WTC11 (cell line): ENCODE measurements around the gene PSMA7. TPM values are rescaled to one million over a fixed set of nuclear protein-coding genes. Genes with fewer than 3 reads are reported as not detected.

ENCODE experiments used
- ATAC-seq: fragments of 200-7000 bp; cut with Tn5 transposase; 2 replicates; pipeline ENCODE4 v1.10.0; 2021; ENCODE audit warnings: mild to moderate bottlenecking, moderate library complexity
- CTCF ChIA-PET: fragments of 300-600 bp; sonication (Branson Sonifier 250); formaldehyde crosslinking; loops from one replicate; lab custom pipeline; 2021; ENCODE audit warnings: antibody characterized with exemption; lab: Charles Lee
- POLR2A ChIA-PET: fragments of 350-600 bp; sonication (Branson Sonifier 250); formaldehyde crosslinking; loops from one replicate; lab custom pipeline; 2021; ENCODE audit warnings: antibody characterized with exemption; lab: Charles Lee
- DNase-seq: peaks from one replicate; pipeline ENCODE4 v3.0.0; 2021; ENCODE audit warnings: low spot score
- H3K27ac Mint-ChIP-seq: 2 replicates; pipeline ENCODE4 v1.8.0; 2021; ENCODE audit warnings: mixed read lengths
- H3K27me3 Mint-ChIP-seq: 2 replicates; pipeline ENCODE4 v1.8.0; 2021; ENCODE audit warnings: low read depth, mild to moderate bottlenecking, moderate library complexity, mixed read lengths
- H3K36me3 Mint-ChIP-seq: 2 replicates; pipeline ENCODE4 v1.8.0; 2021; ENCODE audit warnings: mixed read lengths
- H3K4me1 Mint-ChIP-seq: 2 replicates; pipeline ENCODE4 v1.8.0; 2022; ENCODE audit warnings: mixed read lengths
- H3K4me3 Mint-ChIP-seq: 2 replicates; pipeline ENCODE4 v1.8.0; 2021; ENCODE audit warnings: mild to moderate bottlenecking, moderate library complexity, mixed read lengths
- H3K9me3 Mint-ChIP-seq: 2 replicates; pipeline ENCODE4 v1.8.0; 2021; ENCODE audit warnings: mixed read lengths
- CBFB ChIP-seq: sonication (generic); formaldehyde crosslinking; IDR thresholded peaks from 2 replicates; pipeline ENCODE4 v1.8.1; 2022; ENCODE audit warnings: mild to moderate bottlenecking, low read depth, missing genetic modification reagents
- CREB1 ChIP-seq: sonication (generic); formaldehyde crosslinking; IDR thresholded peaks from 2 replicates; pipeline ENCODE4 v1.8.0; 2023; ENCODE audit warnings: mild to moderate bottlenecking, missing genetic modification reagents
- ELF4 ChIP-seq: sonication (generic); formaldehyde crosslinking; IDR thresholded peaks from 2 replicates; pipeline ENCODE4 v1.8.1; 2022; ENCODE audit warnings: low read depth, mild to moderate bottlenecking, moderate library complexity, missing genetic modification reagents
- EMX1 ChIP-seq: fragments of 250-450 bp; sonication (Bioruptor Pico); IDR thresholded peaks from 2 replicates; pipeline ENCODE4 v1.8.0; 2021; ENCODE audit warnings: mild to moderate bottlenecking
- ETV6 ChIP-seq: sonication (generic); formaldehyde crosslinking; IDR thresholded peaks from 2 replicates; pipeline ENCODE4 v1.8.1; 2022; ENCODE audit warnings: mild to moderate bottlenecking, missing genetic modification reagents
- FOXK1 ChIP-seq: sonication (generic); formaldehyde crosslinking; IDR thresholded peaks from 2 replicates; pipeline ENCODE4 v1.8.0; 2022; ENCODE audit warnings: mild to moderate bottlenecking, moderate library complexity, missing genetic modification reagents
- GTF2I ChIP-seq: fragments of 250-450 bp; sonication (Bioruptor Pico); conservative IDR thresholded peaks from 2 replicates; pipeline ENCODE4 v1.4.0; 2021; ENCODE audit warnings: mild to moderate bottlenecking
- HMGA2 ChIP-seq: fragments of 250-450 bp; sonication (Bioruptor Pico); IDR thresholded peaks from 2 replicates; pipeline ENCODE4 v1.4.0; 2021; ENCODE audit warnings: mild to moderate bottlenecking, moderate library complexity
- JUN ChIP-seq: sonication (generic); formaldehyde crosslinking; IDR thresholded peaks from 2 replicates; pipeline ENCODE4 v1.8.0; 2023; ENCODE audit warnings: mild to moderate bottlenecking, missing genetic modification reagents
- NR2C2 ChIP-seq: sonication (generic); formaldehyde crosslinking; IDR thresholded peaks from 2 replicates; pipeline ENCODE4 v1.8.0; 2022; ENCODE audit warnings: mild to moderate bottlenecking, missing genetic modification reagents
- PRRX2 ChIP-seq: fragments of 250-450 bp; sonication (Bioruptor Pico); IDR thresholded peaks from 2 replicates; pipeline ENCODE4 v1.8.0; 2021; ENCODE audit warnings: mild to moderate bottlenecking
- RELA ChIP-seq: sonication (generic); formaldehyde crosslinking; IDR thresholded peaks from 2 replicates; pipeline ENCODE4 v1.8.1; 2022; ENCODE audit warnings: missing genetic modification reagents, mild to moderate bottlenecking, borderline replicate concordance
- SMAD4 ChIP-seq: sonication (generic); formaldehyde crosslinking; IDR thresholded peaks from 2 replicates; pipeline ENCODE4 v1.8.0; 2022; ENCODE audit warnings: mild to moderate bottlenecking, missing genetic modification reagents
- SOX15 ChIP-seq: fragments of 250-450 bp; sonication (Bioruptor Pico); IDR thresholded peaks from 2 replicates; pipeline ENCODE4 v1.9.0; 2021; ENCODE audit warnings: mild to moderate bottlenecking
- ZNF317 ChIP-seq: sonication (generic); formaldehyde crosslinking; IDR thresholded peaks from 2 replicates; pipeline ENCODE4 v1.8.1; 2023; ENCODE audit warnings: low read depth, mild to moderate bottlenecking, moderate library complexity, missing genetic modification reagents, borderline replicate concordance
- ZNF396 ChIP-seq: fragments of 250-450 bp; sonication (Bioruptor Pico); IDR thresholded peaks from 2 replicates; pipeline ENCODE4 v1.8.0; 2021; ENCODE audit warnings: mild to moderate bottlenecking, moderate library complexity, borderline replicate concordance
- ZNF416 ChIP-seq: fragments of 250-450 bp; sonication (Bioruptor Pico); IDR thresholded peaks from 2 replicates; pipeline ENCODE4 v1.9.0; 2021; ENCODE audit warnings: mild to moderate bottlenecking, inconsistent platforms
- total RNA-seq: library from RNA; stranded (reverse); gene quantifications from 3 replicates; pipeline ENCODE4 v1.2.3, GENCODE V29; 2021
- TF ChIP-seq, protein P1 (sequence below): fragments of 250-450 bp; sonication (Bioruptor Pico); IDR thresholded peaks from 2 replicates; pipeline ENCODE4 v1.9.0; 2021; ENCODE audit warnings: moderate library complexity, mild to moderate bottlenecking, inconsistent platforms, borderline replicate concordance
- TF ChIP-seq, protein P2 (sequence below): sonication (generic); formaldehyde crosslinking; IDR thresholded peaks from 2 replicates; pipeline ENCODE4 v1.8.1; 2023; ENCODE audit warnings: mild to moderate bottlenecking, missing genetic modification reagents
- TF ChIP-seq, protein P3 (sequence below): sonication (generic); formaldehyde crosslinking; IDR thresholded peaks from 2 replicates; pipeline ENCODE4 v1.8.0; 2023; ENCODE audit warnings: missing genetic modification reagents, mild to moderate bottlenecking, borderline replicate concordance
- TF ChIP-seq, protein P4 (sequence below): sonication (generic); formaldehyde crosslinking; IDR thresholded peaks from 2 replicates; pipeline ENCODE4 v1.8.1; 2022; ENCODE audit warnings: mild to moderate bottlenecking, missing genetic modification reagents, moderate library complexity, borderline replicate concordance
- TF ChIP-seq, protein P5 (sequence below): sonication (generic); formaldehyde crosslinking; IDR thresholded peaks from 2 replicates; pipeline ENCODE4 v1.8.1; 2023; ENCODE audit warnings: mild to moderate bottlenecking, missing genetic modification reagents
- TF ChIP-seq, protein P6 (sequence below): sonication (generic); formaldehyde crosslinking; IDR thresholded peaks from 2 replicates; pipeline ENCODE4 v1.8.0; 2022; ENCODE audit warnings: mild to moderate bottlenecking, missing genetic modification reagents

The PSMA7 gene
- total RNA-seq, 1 experiment from 2014 or later, result 364 TPM

DNA sequence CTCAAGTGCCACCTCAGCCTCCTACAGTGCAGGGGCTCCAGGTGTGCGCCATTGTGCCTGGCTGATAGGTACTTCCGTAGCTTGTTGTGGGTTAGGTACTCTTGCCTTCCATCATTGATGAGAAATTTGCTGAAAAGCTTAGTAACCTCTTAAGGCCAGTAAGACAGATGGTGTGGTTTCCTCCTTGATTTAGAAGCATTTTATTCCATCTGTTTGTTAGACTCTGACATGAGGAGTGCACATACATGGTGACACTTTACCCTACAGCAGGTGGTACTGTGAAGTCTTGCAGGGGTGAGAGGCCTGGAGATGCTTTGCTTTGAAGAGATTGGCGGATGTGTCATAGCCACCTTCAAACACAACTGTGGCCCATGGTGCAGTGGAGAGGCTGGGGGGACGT lies 24.9 kb upstream of the PSMA7 start:
- TF ChIP-seq SOX15, result no peak
- TF ChIP-seq, protein P1, sequence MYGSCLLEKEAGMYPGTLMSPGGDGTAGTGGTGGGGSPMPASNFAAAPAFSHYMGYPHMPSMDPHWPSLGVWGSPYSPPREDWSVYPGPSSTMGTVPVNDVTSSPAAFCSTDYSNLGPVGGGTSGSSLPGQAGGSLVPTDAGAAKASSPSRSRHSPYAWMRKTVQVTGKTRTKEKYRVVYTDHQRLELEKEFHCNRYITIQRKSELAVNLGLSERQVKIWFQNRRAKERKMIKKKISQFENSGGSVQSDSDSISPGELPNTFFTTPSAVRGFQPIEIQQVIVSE (CRISPR knock-in tag), result no peak
- TF ChIP-seq ZNF396 (CRISPR knock-in tag), result no peak
- TF ChIP-seq ZNF317 (CRISPR knock-in tag), result no peak
- TF ChIP-seq ETV6, result no peak
- no peak for TF ChIP-seq SMAD4
- TF ChIP-seq, protein P2, sequence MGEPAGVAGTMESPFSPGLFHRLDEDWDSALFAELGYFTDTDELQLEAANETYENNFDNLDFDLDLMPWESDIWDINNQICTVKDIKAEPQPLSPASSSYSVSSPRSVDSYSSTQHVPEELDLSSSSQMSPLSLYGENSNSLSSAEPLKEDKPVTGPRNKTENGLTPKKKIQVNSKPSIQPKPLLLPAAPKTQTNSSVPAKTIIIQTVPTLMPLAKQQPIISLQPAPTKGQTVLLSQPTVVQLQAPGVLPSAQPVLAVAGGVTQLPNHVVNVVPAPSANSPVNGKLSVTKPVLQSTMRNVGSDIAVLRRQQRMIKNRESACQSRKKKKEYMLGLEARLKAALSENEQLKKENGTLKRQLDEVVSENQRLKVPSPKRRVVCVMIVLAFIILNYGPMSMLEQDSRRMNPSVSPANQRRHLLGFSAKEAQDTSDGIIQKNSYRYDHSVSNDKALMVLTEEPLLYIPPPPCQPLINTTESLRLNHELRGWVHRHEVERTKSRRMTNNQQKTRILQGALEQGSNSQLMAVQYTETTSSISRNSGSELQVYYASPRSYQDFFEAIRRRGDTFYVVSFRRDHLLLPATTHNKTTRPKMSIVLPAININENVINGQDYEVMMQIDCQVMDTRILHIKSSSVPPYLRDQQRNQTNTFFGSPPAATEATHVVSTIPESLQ, result no peak
- TF ChIP-seq, all 79 proteins: peak for 0
- Mint-ChIP-seq H3K4me3 (no peak overlapping the region), H3K4me1 (no peaks in the 10 kb centered on the region), H3K27me3 (no peaks in the 10 kb centered on the region), H3K27ac (no peak overlapping the region; the same call in 1 of the 2 replicates), H3K36me3 (peaks cover 33% of the 10 kb centered on the region), H3K9me3 (no peaks in the 10 kb centered on the region)
- ChIA-PET POLR2A (no interaction called here), CTCF (interaction anchor here (0.7 kb wide), 1 partner anchor 829 kb away, joined by 3 read pairs; no protein-coding TSS in a partner anchor)
- ATAC-seq (no peak), DNase-seq (no peak)

DNA sequence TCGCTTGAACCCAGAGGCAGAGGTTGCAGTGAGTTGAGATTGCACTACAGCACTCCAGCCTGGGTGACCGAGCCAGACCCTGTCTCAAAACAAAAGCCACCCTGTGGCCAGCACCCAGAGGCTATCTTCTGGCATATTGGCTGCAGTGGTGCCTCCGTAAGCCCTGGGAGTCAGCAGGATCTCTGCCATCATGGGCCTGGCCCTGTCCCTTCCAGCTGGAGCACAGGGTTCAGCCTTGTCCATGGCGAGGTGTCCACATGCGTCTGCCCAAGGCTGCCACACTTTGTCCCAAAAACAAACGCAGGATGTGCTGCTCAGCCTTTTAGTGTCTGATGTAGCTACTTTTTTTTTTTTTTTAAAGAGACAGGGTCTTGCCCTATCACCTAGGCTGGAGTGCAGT lies 24.3 kb upstream of the PSMA7 start:
- H3K9me3 Mint-ChIP-seq, result no peaks in the 10 kb centered on the region
- H3K27ac Mint-ChIP-seq, result no peak overlapping the region
- TF ChIP-seq, protein P1 (CRISPR knock-in tag), result no peak
- TF ChIP-seq CBFB, result no peak
- TF ChIP-seq NR2C2 (CRISPR knock-in tag), result no peak
- TF ChIP-seq ZNF416, result no peak
- no peak for TF ChIP-seq CREB1 (CRISPR knock-in tag)
- TF ChIP-seq ELF4 (CRISPR knock-in tag), result no peak
- TF ChIP-seq JUN (CRISPR knock-in tag), result no peak
- no peak for TF ChIP-seq PRRX2 (CRISPR knock-in tag)
- TF ChIP-seq, protein P3, sequence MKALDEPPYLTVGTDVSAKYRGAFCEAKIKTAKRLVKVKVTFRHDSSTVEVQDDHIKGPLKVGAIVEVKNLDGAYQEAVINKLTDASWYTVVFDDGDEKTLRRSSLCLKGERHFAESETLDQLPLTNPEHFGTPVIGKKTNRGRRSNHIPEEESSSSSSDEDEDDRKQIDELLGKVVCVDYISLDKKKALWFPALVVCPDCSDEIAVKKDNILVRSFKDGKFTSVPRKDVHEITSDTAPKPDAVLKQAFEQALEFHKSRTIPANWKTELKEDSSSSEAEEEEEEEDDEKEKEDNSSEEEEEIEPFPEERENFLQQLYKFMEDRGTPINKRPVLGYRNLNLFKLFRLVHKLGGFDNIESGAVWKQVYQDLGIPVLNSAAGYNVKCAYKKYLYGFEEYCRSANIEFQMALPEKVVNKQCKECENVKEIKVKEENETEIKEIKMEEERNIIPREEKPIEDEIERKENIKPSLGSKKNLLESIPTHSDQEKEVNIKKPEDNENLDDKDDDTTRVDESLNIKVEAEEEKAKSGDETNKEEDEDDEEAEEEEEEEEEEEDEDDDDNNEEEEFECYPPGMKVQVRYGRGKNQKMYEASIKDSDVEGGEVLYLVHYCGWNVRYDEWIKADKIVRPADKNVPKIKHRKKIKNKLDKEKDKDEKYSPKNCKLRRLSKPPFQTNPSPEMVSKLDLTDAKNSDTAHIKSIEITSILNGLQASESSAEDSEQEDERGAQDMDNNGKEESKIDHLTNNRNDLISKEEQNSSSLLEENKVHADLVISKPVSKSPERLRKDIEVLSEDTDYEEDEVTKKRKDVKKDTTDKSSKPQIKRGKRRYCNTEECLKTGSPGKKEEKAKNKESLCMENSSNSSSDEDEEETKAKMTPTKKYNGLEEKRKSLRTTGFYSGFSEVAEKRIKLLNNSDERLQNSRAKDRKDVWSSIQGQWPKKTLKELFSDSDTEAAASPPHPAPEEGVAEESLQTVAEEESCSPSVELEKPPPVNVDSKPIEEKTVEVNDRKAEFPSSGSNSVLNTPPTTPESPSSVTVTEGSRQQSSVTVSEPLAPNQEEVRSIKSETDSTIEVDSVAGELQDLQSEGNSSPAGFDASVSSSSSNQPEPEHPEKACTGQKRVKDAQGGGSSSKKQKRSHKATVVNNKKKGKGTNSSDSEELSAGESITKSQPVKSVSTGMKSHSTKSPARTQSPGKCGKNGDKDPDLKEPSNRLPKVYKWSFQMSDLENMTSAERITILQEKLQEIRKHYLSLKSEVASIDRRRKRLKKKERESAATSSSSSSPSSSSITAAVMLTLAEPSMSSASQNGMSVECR (CRISPR knock-in tag), result no peak
- TF ChIP-seq, protein P4, sequence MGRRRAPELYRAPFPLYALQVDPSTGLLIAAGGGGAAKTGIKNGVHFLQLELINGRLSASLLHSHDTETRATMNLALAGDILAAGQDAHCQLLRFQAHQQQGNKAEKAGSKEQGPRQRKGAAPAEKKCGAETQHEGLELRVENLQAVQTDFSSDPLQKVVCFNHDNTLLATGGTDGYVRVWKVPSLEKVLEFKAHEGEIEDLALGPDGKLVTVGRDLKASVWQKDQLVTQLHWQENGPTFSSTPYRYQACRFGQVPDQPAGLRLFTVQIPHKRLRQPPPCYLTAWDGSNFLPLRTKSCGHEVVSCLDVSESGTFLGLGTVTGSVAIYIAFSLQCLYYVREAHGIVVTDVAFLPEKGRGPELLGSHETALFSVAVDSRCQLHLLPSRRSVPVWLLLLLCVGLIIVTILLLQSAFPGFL (CRISPR knock-in tag), result no peak
- no peak for TF ChIP-seq FOXK1 (CRISPR knock-in tag)
- TF ChIP-seq RELA (CRISPR knock-in tag), result no peak
- TF ChIP-seq EMX1, result no peak
- TF ChIP-seq, protein P5, sequence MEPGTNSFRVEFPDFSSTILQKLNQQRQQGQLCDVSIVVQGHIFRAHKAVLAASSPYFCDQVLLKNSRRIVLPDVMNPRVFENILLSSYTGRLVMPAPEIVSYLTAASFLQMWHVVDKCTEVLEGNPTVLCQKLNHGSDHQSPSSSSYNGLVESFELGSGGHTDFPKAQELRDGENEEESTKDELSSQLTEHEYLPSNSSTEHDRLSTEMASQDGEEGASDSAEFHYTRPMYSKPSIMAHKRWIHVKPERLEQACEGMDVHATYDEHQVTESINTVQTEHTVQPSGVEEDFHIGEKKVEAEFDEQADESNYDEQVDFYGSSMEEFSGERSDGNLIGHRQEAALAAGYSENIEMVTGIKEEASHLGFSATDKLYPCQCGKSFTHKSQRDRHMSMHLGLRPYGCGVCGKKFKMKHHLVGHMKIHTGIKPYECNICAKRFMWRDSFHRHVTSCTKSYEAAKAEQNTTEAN (CRISPR knock-in tag), result no peak
- TF ChIP-seq, protein P6, sequence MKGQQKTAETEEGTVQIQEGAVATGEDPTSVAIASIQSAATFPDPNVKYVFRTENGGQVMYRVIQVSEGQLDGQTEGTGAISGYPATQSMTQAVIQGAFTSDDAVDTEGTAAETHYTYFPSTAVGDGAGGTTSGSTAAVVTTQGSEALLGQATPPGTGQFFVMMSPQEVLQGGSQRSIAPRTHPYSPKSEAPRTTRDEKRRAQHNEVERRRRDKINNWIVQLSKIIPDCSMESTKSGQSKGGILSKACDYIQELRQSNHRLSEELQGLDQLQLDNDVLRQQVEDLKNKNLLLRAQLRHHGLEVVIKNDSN (CRISPR knock-in tag), result no peak
- TF ChIP-seq GTF2I (CRISPR knock-in tag), result no peak
- no peak for TF ChIP-seq HMGA2 (CRISPR knock-in tag)
- TF ChIP-seq, all 79 proteins: peak for 0
- Mint-ChIP-seq H3K4me3 (no peak overlapping the region), H3K27me3 (no peaks in the 10 kb centered on the region), H3K4me1 (no peaks in the 10 kb centered on the region), H3K36me3 (peaks cover 33% of the 10 kb centered on the region)
- ATAC-seq (no peak), DNase-seq (no peak)
- CTCF ChIA-PET, result interaction anchor here (0.7 to 1.7 kb wide), 3 partner anchors 10 to 830 kb away, joined by 3 to 11 read pairs (median 3); no protein-coding TSS in a partner anchor
- POLR2A ChIA-PET, result no interaction called here
